NK-92 (cell line): Measurements from ENCODE around the gene SIRPD.
"Not testable (repeated sequence)": the region's sequence is repeated elsewhere in the genome, so short reads cannot be mapped to it uniquely, and the experiment has no call there.

ENCODE experiments used
- DNase-seq: peaks from one replicate; lab custom pipeline; 2025; ENCODE audit not compliant: unreplicated experiment; lab: John Stamatoyannopoulos, UW

SIRPD gene

GRCh38 chr20:1497371-1497770 lies 60.1 kb downstream of the SIRPD start:
- not testable (repeated sequence) for DNase-seq

DNA sequence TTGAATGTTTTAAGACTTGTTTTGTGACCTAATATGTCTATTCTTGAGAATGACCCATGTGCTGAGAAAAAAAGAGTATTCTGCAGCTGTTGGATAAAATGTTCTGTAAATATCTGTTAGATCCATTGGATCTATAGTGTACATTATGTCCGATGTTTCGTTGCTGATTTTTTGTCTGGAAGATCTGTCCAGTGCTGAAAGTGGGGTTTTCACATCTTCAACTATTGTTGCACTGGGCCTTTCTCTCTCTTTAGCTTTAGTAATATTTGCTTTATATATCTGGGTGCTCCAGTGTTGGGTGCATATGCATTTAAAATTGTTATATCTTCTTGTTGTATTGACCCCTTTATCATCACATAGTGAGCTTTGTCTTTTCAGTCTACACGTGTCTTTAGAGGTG lies 60.6 kb downstream of the SIRPD start:
- no peak for DNase-seq

DNA sequence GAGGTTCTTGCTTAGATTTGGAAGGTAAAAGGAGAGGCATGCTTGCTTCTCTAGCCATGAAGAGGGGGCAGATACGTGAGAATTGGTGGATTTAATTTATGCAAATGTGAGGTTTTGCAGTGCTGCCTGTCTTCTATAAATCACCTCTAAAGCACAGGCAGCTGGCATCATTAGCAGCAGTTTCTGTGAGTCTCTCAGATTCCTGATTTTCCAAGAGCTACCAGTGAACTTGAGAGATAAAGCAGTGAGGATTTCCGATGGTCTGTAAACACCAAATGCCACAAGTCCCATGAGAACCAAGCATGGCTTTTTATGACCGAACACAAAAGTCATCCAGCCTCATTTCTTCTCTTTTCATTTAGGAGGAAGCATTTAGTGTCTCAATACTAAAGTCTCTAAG lies 63.1 kb downstream of the SIRPD start:
- DNase-seq, result no peak

GRCh38 chr20:1493536-1493935 lies 64.0 kb downstream of the SIRPD start:
- no peak for DNase-seq

- no peak for DNase-seq
These were observed 65.5 kb downstream of the SIRPD start for GRCh38 chr20:1491860-1492642.

DNA sequence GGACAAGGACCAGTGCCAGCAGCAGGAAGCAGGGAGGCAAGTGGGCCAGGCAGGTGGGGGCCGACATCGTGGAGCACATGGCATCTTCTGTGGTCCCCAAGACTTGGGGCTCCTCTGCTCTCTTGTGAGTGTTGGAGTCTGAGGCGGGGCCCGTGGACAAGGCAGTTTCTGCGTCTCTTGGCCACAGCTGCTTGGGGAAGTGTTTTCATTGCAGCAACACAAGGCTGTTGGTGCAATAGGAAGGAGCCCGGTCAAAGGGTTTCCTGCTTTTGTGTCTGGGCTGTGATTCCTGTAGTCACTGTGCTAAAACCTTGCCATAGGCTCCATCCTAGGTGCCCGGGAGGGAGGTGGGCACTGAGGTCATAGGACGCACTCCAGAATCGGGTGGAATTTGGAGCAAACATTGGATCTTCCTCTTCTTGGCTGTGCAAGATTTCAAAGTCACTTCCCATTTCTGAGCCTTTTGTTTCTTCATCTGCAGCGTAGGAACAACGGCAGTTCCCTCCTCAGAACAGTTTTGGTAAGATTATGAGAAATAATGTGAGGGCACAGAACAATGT lies 66.1 kb downstream of the SIRPD start, which contains the start of gene SIRPB2:
SIRPB2 (minus strand) TSS at position 140 of the 560 bp plus-strand sequence; CDS start at position 79, 61 bp downstream.
- no peak for DNase-seq

GRCh38 chr20:1490643-1491195 lies 66.8 kb downstream of the SIRPD start:
- no peak for DNase-seq

DNA sequence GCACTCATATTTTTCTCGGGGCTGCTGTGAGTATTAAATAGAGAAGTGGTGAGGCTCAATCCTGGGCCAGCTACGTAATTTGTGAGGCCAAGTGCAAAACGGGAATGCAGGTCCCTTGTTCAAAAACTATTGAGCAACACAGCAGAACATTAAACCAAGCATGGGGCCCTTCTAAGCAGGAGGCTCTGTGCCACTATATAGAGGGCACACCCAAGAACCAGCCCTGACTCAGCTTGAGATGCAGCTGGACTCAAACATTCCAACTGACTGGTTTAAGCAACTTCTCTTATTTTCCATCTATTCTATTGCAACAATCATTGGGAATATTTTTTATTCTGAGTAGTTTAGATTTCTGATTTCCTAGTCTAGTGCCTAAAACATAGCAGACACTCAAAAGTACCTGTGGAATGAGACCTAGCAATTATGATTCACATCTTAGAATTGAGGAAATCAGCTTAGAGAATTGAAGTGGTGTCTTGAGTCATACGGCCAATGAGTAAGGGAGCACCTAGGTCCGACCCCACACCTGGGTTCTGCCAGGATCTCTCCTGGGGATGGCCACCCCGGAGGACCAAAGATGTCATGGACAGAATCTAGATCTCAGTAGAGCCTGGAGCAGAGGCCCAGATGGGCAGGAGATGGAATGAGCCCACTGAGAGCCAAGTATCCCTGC lies 67.6 kb downstream of the SIRPD start:
- DNase-seq, result no peak

DNA sequence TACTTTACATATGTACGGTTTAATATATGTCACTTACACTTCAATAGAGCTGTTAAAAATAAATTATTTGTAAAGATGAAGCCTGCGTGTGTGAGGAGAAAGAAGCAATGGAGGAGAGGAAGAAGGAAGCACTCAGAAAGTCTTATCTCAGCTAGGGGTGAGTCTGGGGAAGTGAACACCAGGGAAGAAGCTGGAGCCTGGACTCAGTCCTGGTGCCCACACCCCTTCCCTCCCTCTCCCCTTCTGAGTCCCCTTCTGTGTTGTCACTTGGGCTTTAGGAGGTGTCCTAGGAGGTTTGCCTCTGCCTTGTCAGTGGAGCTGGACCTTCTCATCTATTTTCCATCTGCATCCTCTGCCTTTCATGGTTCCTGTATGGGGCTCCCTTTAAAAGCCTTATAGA lies 68.2 kb downstream of the SIRPD start:
- DNase-seq, result no peak

GRCh38 chr20:1486566-1486965 lies 70.9 kb downstream of the SIRPD start:
- DNase-seq, result no peak

GRCh38 chr20:1484438-1485116 lies 72.9 kb downstream of the SIRPD start:
- no peak for DNase-seq
